PC-9 (cell line): ENCODE results near the gene PAK4.
"Not testable (repeated sequence)": the region's sequence is repeated elsewhere in the genome, so short reads cannot be mapped to it uniquely, and the experiment has no call there.

Experiments
- CTCF ChIP-seq: fragments of 200-600 bp; sonication (generic); conservative IDR thresholded peaks from 2 replicates; pipeline ENCODE4 v1.6.1; 2017; ENCODE audit warnings: mixed run types, antibody characterized with exemption, mild to moderate bottlenecking, moderate library complexity
- EZH2 ChIP-seq: fragments of 200-600 bp; sonication (generic); IDR thresholded peaks from 2 replicates; pipeline ENCODE4 v1.8.0; 2017; ENCODE audit warnings: antibody characterized with exemption, low read depth

- TF ChIP-seq CTCF, EZH2: not testable (repeated sequence)
Measured at GRCh38 chr19:39143757-39144289, 18.2 kb downstream of the PAK4 start.
